GM21825 (cell line): ENCODE results near the gene CCT2.

Experiments
- ATAC-seq: cut with Tn5 transposase; IDR thresholded peaks from one replicate; pipeline ENCODE4 v1.9.1; 2021; ENCODE audit warnings: mild to moderate bottlenecking, moderate library complexity; ENCODE audit not compliant: unreplicated experiment

CCT2 gene

DNA sequence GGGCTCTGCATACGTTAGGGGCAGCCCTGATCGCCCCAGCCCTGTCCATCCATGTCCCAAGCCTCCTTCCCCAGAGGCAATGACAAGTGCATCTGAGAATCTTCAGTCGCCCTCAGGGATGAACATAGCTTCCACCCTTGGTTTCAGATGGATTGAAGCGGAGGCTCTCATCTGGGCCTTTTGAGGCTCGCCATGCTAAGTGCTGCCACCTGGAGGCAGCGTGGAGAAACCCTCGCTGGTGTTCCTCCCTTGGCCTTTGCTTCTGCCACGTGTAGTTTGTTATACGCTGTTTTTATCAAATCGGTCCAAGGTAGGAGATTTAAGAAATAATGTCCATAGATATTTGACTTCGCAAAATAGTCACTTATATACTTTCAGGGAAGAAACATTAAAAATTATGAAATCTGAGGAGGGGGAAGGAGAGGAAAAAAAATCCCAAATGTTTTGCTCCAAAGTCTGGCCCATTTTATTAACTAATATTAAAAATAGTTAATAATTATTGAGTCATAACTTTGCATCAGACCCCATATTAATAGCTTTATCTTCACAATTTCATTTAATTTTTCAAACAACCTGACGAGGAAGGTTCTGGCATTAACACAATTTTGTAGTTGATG lies 54.2 kb downstream of the CCT2 start:
- ATAC-seq, result no peak

DNA sequence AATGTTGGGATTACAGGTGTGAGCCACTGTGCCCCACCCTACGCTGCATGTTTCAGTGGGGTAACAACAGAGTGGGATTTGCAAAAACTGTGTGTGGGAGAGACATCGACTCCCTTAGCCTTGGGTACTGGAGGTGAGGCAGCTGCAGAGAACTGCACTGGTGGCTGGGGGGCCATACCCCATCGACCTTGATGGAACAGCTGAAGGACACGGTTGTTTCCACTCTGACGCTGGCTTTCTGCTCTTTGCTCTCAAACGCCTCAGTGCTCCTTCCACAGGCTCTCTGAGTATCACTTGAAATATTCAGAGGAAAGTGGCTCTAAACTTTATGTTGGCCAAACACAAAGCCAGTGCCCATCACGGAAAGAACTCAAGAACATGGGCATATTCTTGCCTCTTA lies 56.3 kb downstream of the CCT2 start:
- ATAC-seq, result no peak

DNA sequence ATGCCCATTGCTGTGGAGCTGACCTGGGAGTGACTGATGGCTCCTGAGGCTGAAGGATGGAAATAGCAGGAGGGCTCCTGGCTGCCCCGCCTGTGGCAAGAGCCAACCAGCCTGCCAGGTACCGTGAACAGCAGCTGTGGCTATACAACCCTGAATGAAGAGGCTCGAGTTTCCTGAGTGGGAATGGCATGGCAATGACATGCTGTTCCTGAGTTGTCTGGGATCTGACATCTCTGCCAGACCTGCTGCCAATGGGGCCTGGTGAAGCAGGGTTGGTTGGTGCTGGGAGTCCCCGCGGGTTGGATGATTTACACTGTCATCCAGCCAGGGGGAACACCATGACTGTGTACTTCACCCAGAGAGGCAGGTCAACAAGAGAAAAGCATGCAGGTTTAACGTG lies 57.3 kb downstream of the CCT2 start:
- ATAC-seq, result no peak

DNA sequence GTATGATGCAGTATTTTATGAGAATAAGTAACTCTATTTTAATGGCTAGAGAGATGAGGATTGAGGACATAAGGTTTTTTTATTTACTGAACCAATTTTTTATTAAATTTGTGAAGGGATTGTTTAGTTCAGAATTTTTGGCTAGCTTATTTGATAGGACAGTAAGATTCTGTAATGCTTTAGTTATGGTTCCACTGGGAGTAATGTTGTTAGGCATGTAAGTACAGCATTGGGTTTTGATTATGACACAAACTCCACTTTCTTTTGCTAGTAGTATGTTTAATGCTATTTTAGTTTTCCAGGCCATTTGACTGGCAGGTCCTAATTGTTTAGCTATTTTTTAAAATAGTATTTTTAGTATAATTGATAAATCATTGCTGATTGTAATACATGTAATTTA lies 59.3 kb downstream of the CCT2 start:
- ATAC-seq, result no peak

DNA sequence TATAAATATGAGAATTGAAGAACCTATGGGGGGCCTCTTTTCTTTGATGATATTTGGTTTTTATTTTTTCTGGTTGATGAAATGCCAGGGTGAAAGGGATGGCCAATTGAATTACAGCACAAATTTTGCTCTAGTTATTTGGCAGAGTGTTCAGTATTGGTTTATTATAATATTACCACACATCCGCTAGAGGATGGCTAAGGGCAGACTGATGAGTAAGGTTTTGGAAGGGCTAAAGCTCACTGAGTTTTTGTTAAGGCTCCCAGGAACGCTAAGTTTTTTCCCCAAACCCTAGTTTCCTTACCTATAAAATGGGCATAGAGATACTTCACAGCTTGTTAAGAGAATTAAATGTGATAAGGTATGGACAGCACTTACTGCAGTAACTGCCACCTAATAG lies 59.8 kb downstream of the CCT2 start:
- no peak for ATAC-seq

DNA sequence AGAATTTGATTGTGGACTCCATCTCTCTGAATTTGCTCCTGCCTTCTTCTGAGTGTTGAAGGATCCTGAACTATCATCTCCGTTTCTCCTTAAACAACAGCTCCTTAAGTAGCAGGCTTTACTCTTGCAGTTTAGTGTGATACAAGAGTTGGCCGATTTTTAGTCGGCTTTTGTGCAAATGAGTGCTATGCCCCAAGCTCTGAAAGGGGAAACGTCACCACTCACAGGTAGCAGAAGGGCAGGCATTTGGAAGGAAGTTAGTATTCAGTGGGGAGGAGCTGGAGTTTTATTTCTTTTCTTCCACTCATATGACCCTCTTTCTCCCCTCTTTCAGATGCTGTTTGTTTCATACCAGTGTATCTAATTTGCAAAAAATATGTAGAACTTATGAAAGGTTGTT lies 61.9 kb downstream of the CCT2 start:
- ATAC-seq, result no peak

DNA sequence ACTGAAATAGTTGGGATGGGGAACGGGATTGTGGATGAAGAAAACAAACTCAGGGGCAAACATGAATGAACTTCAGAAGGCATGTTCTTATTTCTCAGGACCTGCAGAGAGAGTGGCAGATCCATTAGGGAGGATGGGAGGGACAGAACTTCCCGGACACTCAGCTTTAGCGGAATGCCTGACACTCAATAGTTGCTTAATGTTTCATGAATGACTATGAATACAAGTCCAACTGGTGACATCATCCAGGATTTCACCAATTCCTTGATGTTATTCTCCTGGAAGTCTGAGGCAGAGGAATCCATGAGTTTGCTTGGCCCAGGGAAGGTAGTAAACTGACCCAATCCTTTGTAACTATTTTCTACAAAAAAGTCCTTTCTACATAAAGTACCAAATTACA lies 63.2 kb downstream of the CCT2 start:
- no peak for ATAC-seq

DNA sequence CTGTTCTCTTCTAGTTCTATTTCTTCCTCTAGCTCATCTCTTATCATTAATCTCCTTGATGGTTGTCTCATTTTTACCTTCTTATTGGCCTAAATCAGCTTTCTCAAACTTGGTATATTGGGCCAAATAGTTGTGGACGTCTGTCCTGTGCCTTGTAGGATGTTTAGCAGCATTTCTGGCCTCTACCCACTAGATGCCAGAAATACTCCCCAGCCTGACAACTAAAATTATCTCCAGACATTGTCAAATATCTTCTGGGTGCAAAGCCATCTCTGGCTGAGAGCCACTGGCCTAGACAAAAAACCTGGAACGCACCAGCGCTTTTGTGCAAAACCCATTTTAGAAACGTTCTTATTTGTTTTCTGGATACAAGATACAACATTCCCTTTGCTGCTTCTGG lies 64.3 kb downstream of the CCT2 start:
- ATAC-seq, result no peak
